ENCODE measurements around the gene SPEG.
A peak's percentile ranks its signal among the peaks of the same experiment; 100 is the strongest.

DNA sequence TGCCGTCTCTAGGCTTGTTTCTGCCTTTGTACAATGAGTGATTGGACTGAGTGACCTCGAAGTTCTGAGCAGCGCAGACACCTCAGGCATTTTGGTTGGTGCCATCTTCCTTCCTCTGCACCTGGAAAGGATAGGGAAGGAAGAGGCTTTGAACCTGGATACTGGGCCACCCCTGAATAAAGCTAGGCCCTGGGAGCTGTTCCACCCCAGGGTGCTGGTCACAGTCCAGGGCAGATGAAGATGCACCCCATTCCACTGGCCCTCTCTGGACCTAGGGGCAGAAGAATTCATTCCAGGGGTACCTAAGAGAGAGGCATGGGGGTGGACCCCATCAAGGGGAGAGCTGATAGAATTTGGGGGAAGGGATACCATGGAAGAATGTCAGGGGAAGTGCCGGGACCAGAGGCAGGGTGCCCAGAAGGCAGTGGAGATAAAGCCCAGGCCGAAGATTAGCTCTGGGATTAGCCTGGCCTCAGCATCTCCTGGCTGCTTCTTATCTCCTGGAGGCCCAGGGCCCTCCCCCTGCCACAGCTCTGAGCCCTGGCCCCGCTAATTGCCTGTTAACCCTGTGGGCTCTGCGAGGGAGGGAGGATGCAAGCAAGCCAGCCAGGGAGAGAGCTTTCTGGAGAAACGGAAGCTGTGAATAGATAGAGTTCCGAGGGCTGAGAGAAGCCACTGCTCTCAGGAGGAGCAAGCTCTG is 91.0 kb downstream of the SPEG start:
- TF ChIP-seq, protein P1, sequence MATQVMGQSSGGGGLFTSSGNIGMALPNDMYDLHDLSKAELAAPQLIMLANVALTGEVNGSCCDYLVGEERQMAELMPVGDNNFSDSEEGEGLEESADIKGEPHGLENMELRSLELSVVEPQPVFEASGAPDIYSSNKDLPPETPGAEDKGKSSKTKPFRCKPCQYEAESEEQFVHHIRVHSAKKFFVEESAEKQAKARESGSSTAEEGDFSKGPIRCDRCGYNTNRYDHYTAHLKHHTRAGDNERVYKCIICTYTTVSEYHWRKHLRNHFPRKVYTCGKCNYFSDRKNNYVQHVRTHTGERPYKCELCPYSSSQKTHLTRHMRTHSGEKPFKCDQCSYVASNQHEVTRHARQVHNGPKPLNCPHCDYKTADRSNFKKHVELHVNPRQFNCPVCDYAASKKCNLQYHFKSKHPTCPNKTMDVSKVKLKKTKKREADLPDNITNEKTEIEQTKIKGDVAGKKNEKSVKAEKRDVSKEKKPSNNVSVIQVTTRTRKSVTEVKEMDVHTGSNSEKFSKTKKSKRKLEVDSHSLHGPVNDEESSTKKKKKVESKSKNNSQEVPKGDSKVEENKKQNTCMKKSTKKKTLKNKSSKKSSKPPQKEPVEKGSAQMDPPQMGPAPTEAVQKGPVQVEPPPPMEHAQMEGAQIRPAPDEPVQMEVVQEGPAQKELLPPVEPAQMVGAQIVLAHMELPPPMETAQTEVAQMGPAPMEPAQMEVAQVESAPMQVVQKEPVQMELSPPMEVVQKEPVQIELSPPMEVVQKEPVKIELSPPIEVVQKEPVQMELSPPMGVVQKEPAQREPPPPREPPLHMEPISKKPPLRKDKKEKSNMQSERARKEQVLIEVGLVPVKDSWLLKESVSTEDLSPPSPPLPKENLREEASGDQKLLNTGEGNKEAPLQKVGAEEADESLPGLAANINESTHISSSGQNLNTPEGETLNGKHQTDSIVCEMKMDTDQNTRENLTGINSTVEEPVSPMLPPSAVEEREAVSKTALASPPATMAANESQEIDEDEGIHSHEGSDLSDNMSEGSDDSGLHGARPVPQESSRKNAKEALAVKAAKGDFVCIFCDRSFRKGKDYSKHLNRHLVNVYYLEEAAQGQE (IDR thresholded peaks at IDR 0.05; ENCODE audit: insufficient replicate concordance, low read depth), result peak; percentile 50
- TF ChIP-seq, protein P2, sequence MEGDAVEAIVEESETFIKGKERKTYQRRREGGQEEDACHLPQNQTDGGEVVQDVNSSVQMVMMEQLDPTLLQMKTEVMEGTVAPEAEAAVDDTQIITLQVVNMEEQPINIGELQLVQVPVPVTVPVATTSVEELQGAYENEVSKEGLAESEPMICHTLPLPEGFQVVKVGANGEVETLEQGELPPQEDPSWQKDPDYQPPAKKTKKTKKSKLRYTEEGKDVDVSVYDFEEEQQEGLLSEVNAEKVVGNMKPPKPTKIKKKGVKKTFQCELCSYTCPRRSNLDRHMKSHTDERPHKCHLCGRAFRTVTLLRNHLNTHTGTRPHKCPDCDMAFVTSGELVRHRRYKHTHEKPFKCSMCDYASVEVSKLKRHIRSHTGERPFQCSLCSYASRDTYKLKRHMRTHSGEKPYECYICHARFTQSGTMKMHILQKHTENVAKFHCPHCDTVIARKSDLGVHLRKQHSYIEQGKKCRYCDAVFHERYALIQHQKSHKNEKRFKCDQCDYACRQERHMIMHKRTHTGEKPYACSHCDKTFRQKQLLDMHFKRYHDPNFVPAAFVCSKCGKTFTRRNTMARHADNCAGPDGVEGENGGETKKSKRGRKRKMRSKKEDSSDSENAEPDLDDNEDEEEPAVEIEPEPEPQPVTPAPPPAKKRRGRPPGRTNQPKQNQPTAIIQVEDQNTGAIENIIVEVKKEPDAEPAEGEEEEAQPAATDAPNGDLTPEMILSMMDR (IDR thresholded peaks at IDR 0.05; ENCODE audit: insufficient read depth, low read length), result no peak
